Measurements from ENCODE around the gene EMP3.

EMP3 gene

GRCh38 chr19:48379058-48379457 lies 53.7 kb downstream of the EMP3 start:
- no peak for DNase-seq (ENCODE audit: low read depth)

Data from non-pigmented ciliary epithelial cell (primary cell).